Sigmoid colon (tissue), 7 donors: ENCODE measurements around the gene NBEAL1. TPM values are rescaled to one million over a fixed set of nuclear protein-coding genes. Genes with fewer than 3 reads are reported as not detected.
"Not testable (repeated sequence)": the region's sequence is repeated elsewhere in the genome, so short reads cannot be mapped to it uniquely, and the experiment has no call there.

ENCODE experiments used
- DNase-seq: peaks from one replicate; pipeline ENCODE4 v3.0.0-alpha.2; 2019
- H3K27ac ChIP-seq, 4 donors: fragments of 200-600 bp; sonication (generic); one replicate each; pipeline ENCODE4 v1.5.1; 2016 to 2019; ENCODE audit warnings: mild to moderate bottlenecking in 1 of 4
- H3K27me3 ChIP-seq, 3 donors: fragments of 200-600 bp; sonication (generic); one replicate each; pipeline ENCODE4 v1.5.1; 2019; ENCODE audit warnings: mild to moderate bottlenecking in 1 of 3
- H3K36me3 ChIP-seq, 4 donors: fragments of 200-600 bp; sonication (generic); one replicate each; pipeline ENCODE4 v1.5.1; 2016 to 2019
- H3K4me1 ChIP-seq, 4 donors: fragments of 200-600 bp; sonication (generic); one replicate each; pipeline ENCODE4 v1.5.1; 2017 to 2019
- H3K4me3 ChIP-seq, 4 donors: fragments of 200-600 bp; sonication (generic); one replicate each; pipeline ENCODE4 v1.5.1; 2017 to 2019; ENCODE audit warnings: mild to moderate bottlenecking in 2 of 4, moderate library complexity in 1 of 4
- H3K9me3 ChIP-seq, 4 donors: fragments of 200-600 bp in 3 of 4; sonication (generic) in 3 of 4; one replicate each; pipeline versions ENCODE4 v1.5.1 to v1.6.1; 2013 to 2019
- EP300 ChIP-seq, 4 donors: sonication (generic); formaldehyde crosslinking; IDR thresholded peaks; one replicate each; pipeline ENCODE4 v1.6.1; 2017; ENCODE audit warnings: antibody characterized with exemption in 4 of 4
- POLR2A ChIP-seq, 2 donors: fragments of 450-650 bp; IDR thresholded peaks; one replicate each; pipeline ENCODE4 v1.6.1; 2016; ENCODE audit warnings: antibody characterized with exemption in 2 of 2, mild to moderate bottlenecking in 2 of 2, moderate library complexity in 2 of 2
- POLR2AphosphoS5 ChIP-seq, 4 donors: sonication (generic); formaldehyde crosslinking; IDR thresholded peaks; one replicate each; pipeline ENCODE4 v1.6.1; 2017; ENCODE audit warnings: antibody characterized with exemption in 4 of 4
- WGBS, 2 donors: extraction: QIAGEN DNeasy Blood & Tissue Kit; methylation state at CpG; one replicate each; pipeline ENCODE4 v1.1.7; 2013; 5-methylcytosine and 5-hydroxymethylcytosine counted together
- intact Hi-C: fragments of 100-400 bp; cut with DNase I; formaldehyde crosslinking; loops from one replicate; pipeline ENCODE4 v1.15.1; 2023
- polyA plus RNA-seq, 3 donors: library from polyadenylated mRNA; stranded (reverse); fragments of 200-250 nt; gene quantifications; one replicate each; pipeline ENCODE4 v1.2.3, GENCODE V29; 2013
- total RNA-seq, 4 donors: library from RNA; depleted of rRNA; stranded (reverse); fragments of >200 nt; gene quantifications; one replicate each; pipeline ENCODE4 v1.1.0, GENCODE V29; 2016
- TF ChIP-seq, protein P1 (sequence below), 4 experiments: fragments of 450-650 bp in 3 of 4; fragments of 200-600 bp in 1 of 4; IDR thresholded peaks; one replicate each; pipeline ENCODE4 v1.5.1; 2016 to 2019; ENCODE audit warnings: antibody characterized with exemption in 4 of 4, mild to moderate bottlenecking in 3 of 4, moderate library complexity in 2 of 4
- donor health status: healthy with polysubstance abuse.
- donor health status: Bipolar disorder and iron deficiency.
- donor health status: healthy.

NBEAL1 gene
- total and polyA plus RNA-seq, 7 donors = 8.5 to 39.1 (median 22.7) TPM

DNA sequence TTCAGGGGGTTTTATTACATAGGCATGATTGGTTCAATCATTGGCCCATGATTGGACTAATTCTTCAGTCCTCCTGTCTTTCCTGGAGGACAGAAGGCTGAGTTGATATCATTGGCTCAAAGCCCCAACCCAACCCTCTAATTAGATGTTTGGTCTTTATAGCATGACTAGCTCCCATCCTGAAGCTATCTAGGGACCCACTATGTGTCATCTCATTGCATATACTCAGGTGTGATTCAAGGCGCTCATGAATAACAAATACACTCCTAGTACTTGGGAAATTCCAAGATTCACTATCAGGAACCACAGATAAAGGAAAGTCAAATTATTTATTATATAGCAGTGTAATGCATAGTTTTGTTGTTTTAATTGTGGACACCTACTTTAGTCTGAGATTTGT is 24.9 kb upstream of the NBEAL1 start:
- Histone ChIP-seq H3K4me1 (no peaks in the 10 kb centered on the region), H3K4me3 (no peak overlapping the region), H3K27ac (no peak overlapping the region), H3K27me3 (no peaks in the 10 kb centered on the region), H3K36me3 (no peaks in the 10 kb centered on the region), H3K9me3 (no peaks in the 10 kb centered on the region)
- intact Hi-C loops = no loop called here
- no peak for TF ChIP-seq POLR2A (IDR thresholded peaks at IDR 0.05)
- no peak for TF ChIP-seq POLR2AphosphoS5 (IDR thresholded peaks at IDR 0.05)
- no peak for TF ChIP-seq EP300 (IDR thresholded peaks at IDR 0.05)
- TF ChIP-seq, protein P1, sequence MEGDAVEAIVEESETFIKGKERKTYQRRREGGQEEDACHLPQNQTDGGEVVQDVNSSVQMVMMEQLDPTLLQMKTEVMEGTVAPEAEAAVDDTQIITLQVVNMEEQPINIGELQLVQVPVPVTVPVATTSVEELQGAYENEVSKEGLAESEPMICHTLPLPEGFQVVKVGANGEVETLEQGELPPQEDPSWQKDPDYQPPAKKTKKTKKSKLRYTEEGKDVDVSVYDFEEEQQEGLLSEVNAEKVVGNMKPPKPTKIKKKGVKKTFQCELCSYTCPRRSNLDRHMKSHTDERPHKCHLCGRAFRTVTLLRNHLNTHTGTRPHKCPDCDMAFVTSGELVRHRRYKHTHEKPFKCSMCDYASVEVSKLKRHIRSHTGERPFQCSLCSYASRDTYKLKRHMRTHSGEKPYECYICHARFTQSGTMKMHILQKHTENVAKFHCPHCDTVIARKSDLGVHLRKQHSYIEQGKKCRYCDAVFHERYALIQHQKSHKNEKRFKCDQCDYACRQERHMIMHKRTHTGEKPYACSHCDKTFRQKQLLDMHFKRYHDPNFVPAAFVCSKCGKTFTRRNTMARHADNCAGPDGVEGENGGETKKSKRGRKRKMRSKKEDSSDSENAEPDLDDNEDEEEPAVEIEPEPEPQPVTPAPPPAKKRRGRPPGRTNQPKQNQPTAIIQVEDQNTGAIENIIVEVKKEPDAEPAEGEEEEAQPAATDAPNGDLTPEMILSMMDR (IDR thresholded peaks at IDR 0.05) = no peak
- WGBS, 2 donors = 96 to 99% methylated on average over 1 of the region's 1 CpG
- DNase-seq = no peak

DNA sequence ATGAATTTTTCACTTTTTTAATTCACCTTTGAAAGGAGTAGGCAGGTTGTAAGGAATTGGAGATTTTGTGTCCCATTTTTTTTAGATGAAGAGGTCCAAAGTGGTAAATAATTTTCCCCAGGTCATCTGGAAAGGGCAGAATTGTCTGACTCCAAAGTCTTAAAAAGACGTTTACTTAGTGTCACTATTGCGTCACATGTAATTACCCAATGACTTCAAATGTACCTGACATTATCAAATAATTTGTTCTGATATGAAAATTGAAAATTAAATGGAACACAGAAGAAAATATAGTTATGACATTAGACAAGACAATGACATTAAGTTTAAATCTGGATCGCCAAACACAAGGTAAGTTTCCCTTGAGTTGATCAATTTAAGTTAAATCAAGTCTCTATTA is 24.2 kb upstream of the NBEAL1 start:
- no peak for TF ChIP-seq POLR2A (IDR thresholded peaks at IDR 0.05)
- TF ChIP-seq, protein P1 (IDR thresholded peaks at IDR 0.05) = no peak
- TF ChIP-seq POLR2AphosphoS5 (IDR thresholded peaks at IDR 0.05) = no peak
- TF ChIP-seq EP300 (IDR thresholded peaks at IDR 0.05) = no peak
- Histone ChIP-seq H3K27ac (no peak overlapping the region), H3K36me3 (no peaks in the 10 kb centered on the region), H3K4me3 (no peak overlapping the region), H3K9me3 (no peaks in the 10 kb centered on the region), H3K27me3 (no peaks in the 10 kb centered on the region), H3K4me1 (no peaks in the 10 kb centered on the region)
- WGBS, 2 donors = 79 to 88% methylated on average over 3 of the region's 3 CpGs
- no peak for DNase-seq
- intact Hi-C loops = no loop called here

DNA sequence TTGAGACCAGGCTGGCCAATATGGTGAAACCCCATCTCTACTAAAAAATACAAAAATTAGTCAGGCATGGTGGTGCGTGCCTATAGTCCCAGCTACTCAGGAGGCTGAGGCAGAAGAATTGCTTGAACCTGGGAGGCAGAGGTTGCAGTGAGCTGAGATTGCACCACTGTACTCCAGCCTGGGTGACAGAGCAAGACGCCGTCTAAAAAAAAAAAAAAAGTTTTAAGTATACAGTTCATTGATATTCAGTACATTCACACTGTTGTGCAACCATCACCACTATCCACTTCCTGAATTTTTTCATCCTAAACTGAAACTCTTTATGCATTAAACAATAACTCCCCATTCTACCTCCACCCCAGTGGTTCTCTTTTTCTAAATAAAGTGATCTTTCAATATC is 17.6 kb upstream of the NBEAL1 start:
- H3K36me3 ChIP-seq, DNase-seq: not testable (repeated sequence)
- WGBS, 2 donors = 48 to 80% methylated on average over 3 of the region's 3 CpGs

DNA sequence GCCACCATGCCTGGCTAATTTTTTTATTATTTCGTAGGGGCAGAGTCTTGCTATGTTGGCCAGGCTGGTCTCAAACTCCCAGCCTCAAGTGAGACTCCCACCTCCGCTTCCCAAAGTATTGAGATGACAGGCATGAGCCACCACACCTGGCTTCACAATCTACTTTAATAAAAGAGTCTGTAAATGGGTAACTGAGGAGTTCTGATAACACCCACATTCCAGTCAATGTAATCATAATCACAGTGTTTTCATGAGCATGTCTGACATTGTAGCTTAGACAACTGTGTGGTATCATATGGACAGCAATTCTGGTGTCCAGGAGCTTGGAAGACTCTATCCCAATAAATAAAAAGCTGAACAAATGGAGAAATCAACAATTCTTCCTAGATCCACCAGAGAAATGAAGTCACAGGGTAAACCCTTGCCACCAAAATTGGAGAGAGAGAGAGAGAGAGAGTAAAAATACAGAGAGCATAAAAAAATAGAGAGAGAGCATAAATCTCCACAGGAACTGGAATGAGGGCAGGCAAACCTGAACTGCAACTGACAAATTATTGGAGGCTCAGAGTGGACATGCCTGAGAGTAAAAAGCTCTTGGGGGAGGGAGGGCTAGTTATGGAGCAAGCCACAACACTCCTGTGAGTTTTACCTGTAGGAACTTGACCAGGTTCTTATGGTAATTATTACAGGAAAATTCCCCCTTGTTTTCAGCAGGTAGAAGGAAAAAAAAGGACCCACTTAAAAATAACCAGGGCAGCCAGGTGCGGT is 12.4 kb upstream of the NBEAL1 start:
- H3K9me3 ChIP-seq = no peaks in the 10 kb centered on the region
- DNase-seq = no peak
- no peak overlapping the region for H3K4me3 ChIP-seq
- 72 to 84% methylated on average over 3 of the region's 3 CpGs for WGBS, 2 donors
- no peaks in the 10 kb centered on the region for H3K4me1 ChIP-seq
- no peak overlapping the region for H3K27ac ChIP-seq
- TF ChIP-seq, protein P1 (IDR thresholded peaks at IDR 0.05) = no peak
- TF ChIP-seq EP300 (IDR thresholded peaks at IDR 0.05) (no peak), POLR2AphosphoS5 (IDR thresholded peaks at IDR 0.05) (no peak), POLR2A (IDR thresholded peaks at IDR 0.05) (no peak)
- no peaks in the 10 kb centered on the region for H3K27me3 ChIP-seq
- intact Hi-C loops = no loop called here
- no peaks in the 10 kb centered on the region for H3K36me3 ChIP-seq

More for the DNA sequence above, 17.6 kb upstream of the NBEAL1 start:
- H3K9me3 ChIP-seq, H3K27me3 ChIP-seq, H3K27ac ChIP-seq, H3K4me1 ChIP-seq, H3K4me3 ChIP-seq, intact Hi-C loops: not testable (repeated sequence)

DNA sequence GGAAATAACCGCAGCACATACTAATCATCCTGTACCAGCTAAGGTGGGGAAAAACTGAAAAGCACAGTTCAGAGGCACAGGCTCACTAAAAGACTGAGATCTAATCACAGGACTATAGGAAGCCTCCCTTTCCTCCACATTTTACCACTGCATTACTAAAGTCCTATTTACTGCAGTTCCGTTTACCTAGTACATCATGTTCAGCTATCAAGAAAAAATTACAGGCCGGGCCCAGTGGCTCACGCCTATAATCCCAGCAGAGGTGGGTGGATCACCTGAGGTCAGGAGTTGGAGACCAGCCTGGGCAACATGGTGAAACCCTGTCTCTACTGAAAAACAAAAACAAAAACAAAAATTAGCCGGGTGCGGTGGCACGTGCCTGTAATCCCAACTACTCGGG is 11.0 kb upstream of the NBEAL1 start:
- TF ChIP-seq EP300 (IDR thresholded peaks at IDR 0.05) (no peak), POLR2AphosphoS5 (IDR thresholded peaks at IDR 0.05) (no peak), POLR2A (IDR thresholded peaks at IDR 0.05) (no peak)
- TF ChIP-seq, protein P1 (IDR thresholded peaks at IDR 0.05) = no peak
- Histone ChIP-seq H3K4me1 (no peaks in the 10 kb centered on the region), H3K27me3 (no peaks in the 10 kb centered on the region), H3K27ac (no peak overlapping the region), H3K9me3 (no peaks in the 10 kb centered on the region), H3K4me3 (no peak overlapping the region), H3K36me3 (no peaks in the 10 kb centered on the region)
- WGBS, 2 donors = 69 to 87% methylated on average over 8 of the region's 8 CpGs
- intact Hi-C loops = no loop called here
- DNase-seq = no peak
